ENCODE data around the gene TRAK1.

The TRAK1 gene

GRCh38 chr3:42148086-42148848 lies 57.1 kb downstream of the TRAK1 start:
- Histone ChIP-seq H3K9me3 (ENCODE audit: insufficient read depth, low read depth, low read length) (no peaks in the 10 kb centered on the region), H3K4me3 (ENCODE audit: low read length) (no peak overlapping the region), H3K9ac (ENCODE audit: low read depth, low read length) (no peak overlapping the region), H3K27ac (ENCODE audit: low read depth, low read length) (no peak overlapping the region), H3K4me1 (ENCODE audit: insufficient read depth, low read length) (peaks cover 3% of the 10 kb centered on the region; the same call in 1 of the 2 replicates), H3K27me3 (ENCODE audit: insufficient read depth, low read length) (no peaks in the 10 kb centered on the region), H3K36me3 (ENCODE audit: insufficient read depth, low read length) (no peaks in the 10 kb centered on the region)
- 97% methylated on average over 5 of the region's 5 CpGs for WGBS

GRCh38 chr3:42148982-42149432 lies 57.9 kb downstream of the TRAK1 start:
- H3K27me3 ChIP-seq (ENCODE audit: insufficient read depth, low read length), result no peaks in the 10 kb centered on the region
- no peaks in the 10 kb centered on the region for H3K9me3 ChIP-seq (ENCODE audit: insufficient read depth, low read depth, low read length)
- WGBS, result 31% methylated on average over 11 of the region's 11 CpGs
- H3K27ac ChIP-seq (ENCODE audit: low read depth, low read length), result no peak overlapping the region
- no peak overlapping the region for H3K9ac ChIP-seq (ENCODE audit: low read depth, low read length)
- no peaks in the 10 kb centered on the region for H3K36me3 ChIP-seq (ENCODE audit: insufficient read depth, low read length)
- peaks cover 3% of the 10 kb centered on the region; the same call in 1 of the 2 replicates for H3K4me1 ChIP-seq (ENCODE audit: insufficient read depth, low read length)
- no peak overlapping the region for H3K4me3 ChIP-seq (ENCODE audit: low read length)

DNA sequence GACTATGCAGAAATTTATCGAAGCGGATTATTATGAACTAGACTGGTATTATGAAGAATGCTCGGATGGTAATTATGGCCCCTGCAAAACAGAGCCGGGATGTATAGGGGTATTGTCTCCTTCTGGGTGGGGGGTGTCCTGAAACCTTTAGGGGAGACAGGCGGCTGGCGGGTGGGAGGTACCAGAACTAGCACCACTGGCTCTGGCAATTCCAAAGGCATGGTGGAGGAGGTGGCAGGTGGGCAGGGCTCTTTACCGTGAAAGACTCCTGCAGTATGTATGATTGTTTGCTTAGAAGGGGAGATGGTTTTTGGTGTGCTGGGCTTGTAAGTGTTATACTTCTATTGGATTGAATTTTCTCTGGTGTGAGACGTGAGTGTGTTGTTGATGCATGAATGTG lies 58.4 kb downstream of the TRAK1 start:
- no peak overlapping the region for H3K4me3 ChIP-seq (ENCODE audit: low read length)
- WGBS, result 89% methylated on average over 8 of the region's 8 CpGs
- H3K4me1 ChIP-seq (ENCODE audit: insufficient read depth, low read length), result peaks cover 3% of the 10 kb centered on the region; the same call in 1 of the 2 replicates
- no peaks in the 10 kb centered on the region for H3K9me3 ChIP-seq (ENCODE audit: insufficient read depth, low read depth, low read length)
- H3K36me3 ChIP-seq (ENCODE audit: insufficient read depth, low read length), result no peaks in the 10 kb centered on the region
- no peaks in the 10 kb centered on the region for H3K27me3 ChIP-seq (ENCODE audit: insufficient read depth, low read length)
- H3K27ac ChIP-seq (ENCODE audit: low read depth, low read length), result no peak overlapping the region
- no peak overlapping the region for H3K9ac ChIP-seq (ENCODE audit: low read depth, low read length)

- Histone ChIP-seq H3K4me1 (ENCODE audit: insufficient read depth, low read length) (peaks cover 3% of the 10 kb centered on the region; the same call in 1 of the 2 replicates), H3K9me3 (ENCODE audit: insufficient read depth, low read depth, low read length) (no peaks in the 10 kb centered on the region), H3K9ac (ENCODE audit: low read depth, low read length) (no peak overlapping the region), H3K27ac (ENCODE audit: low read depth, low read length) (no peak overlapping the region), H3K27me3 (ENCODE audit: insufficient read depth, low read length) (no peaks in the 10 kb centered on the region), H3K36me3 (ENCODE audit: insufficient read depth, low read length) (no peaks in the 10 kb centered on the region), H3K4me3 (ENCODE audit: low read length) (no peak overlapping the region)
- 85% methylated on average over 3 of the region's 3 CpGs for WGBS
Observed at GRCh38 chr3:42149975-42150374, 58.8 kb downstream of the TRAK1 start.

DNA sequence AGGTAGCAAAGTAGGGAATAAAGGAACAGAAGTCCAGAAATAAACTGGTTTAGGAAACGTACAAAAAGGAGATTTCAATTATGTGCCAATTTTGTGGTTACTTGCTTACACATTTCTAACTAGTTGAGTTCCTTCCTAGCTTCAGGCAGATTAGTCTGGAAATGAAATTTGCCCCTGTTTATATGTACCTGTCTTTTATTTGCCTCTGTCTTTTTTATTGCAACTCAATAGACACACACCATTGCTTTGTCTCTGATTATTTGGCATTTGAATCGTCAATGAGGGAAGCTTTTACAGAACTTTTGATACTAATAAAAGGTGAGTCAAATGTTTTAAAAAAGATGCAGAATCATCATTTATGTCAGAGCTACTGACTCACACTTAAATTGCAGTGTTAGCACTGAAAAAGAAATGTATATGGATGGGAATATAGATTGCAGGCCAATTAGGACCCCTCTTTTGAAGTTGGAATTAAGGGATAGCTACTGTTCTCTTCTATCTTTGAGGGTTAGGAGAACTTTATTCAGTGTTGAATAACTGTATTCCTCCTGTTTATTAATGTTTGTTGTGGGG lies 60.5 kb downstream of the TRAK1 start:
- H3K4me3 ChIP-seq (ENCODE audit: low read length), result no peak overlapping the region
- H3K9ac ChIP-seq (ENCODE audit: low read depth, low read length), result no peak overlapping the region
- peaks cover 3% of the 10 kb centered on the region; the same call in 1 of the 2 replicates for H3K4me1 ChIP-seq (ENCODE audit: insufficient read depth, low read length)
- H3K27ac ChIP-seq (ENCODE audit: low read depth, low read length), result no peak overlapping the region
- no peaks in the 10 kb centered on the region for H3K36me3 ChIP-seq (ENCODE audit: insufficient read depth, low read length)
- WGBS, result 87% methylated on average over 1 of the region's 2 CpGs
- H3K27me3 ChIP-seq (ENCODE audit: insufficient read depth, low read length), result no peaks in the 10 kb centered on the region
- H3K9me3 ChIP-seq (ENCODE audit: insufficient read depth, low read depth, low read length), result no peaks in the 10 kb centered on the region

GRCh38 chr3:42152193-42152592 lies 61.0 kb downstream of the TRAK1 start:
- whole genome bisulfite sequencing, result 91% methylated on average over 5 of the region's 5 CpGs
- Histone ChIP-seq H3K36me3 (ENCODE audit: insufficient read depth, low read length) (no peaks in the 10 kb centered on the region), H3K27me3 (ENCODE audit: insufficient read depth, low read length) (no peaks in the 10 kb centered on the region), H3K9ac (ENCODE audit: low read depth, low read length) (no peak overlapping the region), H3K9me3 (ENCODE audit: insufficient read depth, low read depth, low read length) (no peaks in the 10 kb centered on the region), H3K27ac (ENCODE audit: low read depth, low read length) (no peak overlapping the region), H3K4me3 (ENCODE audit: low read length) (no peak overlapping the region), H3K4me1 (ENCODE audit: insufficient read depth, low read length) (peaks cover 3% of the 10 kb centered on the region; the same call in 1 of the 2 replicates)

- H3K9ac ChIP-seq (ENCODE audit: low read depth, low read length), result no peak overlapping the region
- WGBS, result 93% methylated on average over 4 of the region's 4 CpGs
- peaks cover 3% of the 10 kb centered on the region; the same call in 1 of the 2 replicates for H3K4me1 ChIP-seq (ENCODE audit: insufficient read depth, low read length)
- H3K36me3 ChIP-seq (ENCODE audit: insufficient read depth, low read length), result no peaks in the 10 kb centered on the region
- no peaks in the 10 kb centered on the region for H3K27me3 ChIP-seq (ENCODE audit: insufficient read depth, low read length)
- H3K27ac ChIP-seq (ENCODE audit: low read depth, low read length), result no peak overlapping the region
- H3K4me3 ChIP-seq (ENCODE audit: low read length), result no peak overlapping the region
- H3K9me3 ChIP-seq (ENCODE audit: insufficient read depth, low read depth, low read length), result no peaks in the 10 kb centered on the region
Observed at GRCh38 chr3:42153039-42153438, 61.9 kb downstream of the TRAK1 start.

DNA sequence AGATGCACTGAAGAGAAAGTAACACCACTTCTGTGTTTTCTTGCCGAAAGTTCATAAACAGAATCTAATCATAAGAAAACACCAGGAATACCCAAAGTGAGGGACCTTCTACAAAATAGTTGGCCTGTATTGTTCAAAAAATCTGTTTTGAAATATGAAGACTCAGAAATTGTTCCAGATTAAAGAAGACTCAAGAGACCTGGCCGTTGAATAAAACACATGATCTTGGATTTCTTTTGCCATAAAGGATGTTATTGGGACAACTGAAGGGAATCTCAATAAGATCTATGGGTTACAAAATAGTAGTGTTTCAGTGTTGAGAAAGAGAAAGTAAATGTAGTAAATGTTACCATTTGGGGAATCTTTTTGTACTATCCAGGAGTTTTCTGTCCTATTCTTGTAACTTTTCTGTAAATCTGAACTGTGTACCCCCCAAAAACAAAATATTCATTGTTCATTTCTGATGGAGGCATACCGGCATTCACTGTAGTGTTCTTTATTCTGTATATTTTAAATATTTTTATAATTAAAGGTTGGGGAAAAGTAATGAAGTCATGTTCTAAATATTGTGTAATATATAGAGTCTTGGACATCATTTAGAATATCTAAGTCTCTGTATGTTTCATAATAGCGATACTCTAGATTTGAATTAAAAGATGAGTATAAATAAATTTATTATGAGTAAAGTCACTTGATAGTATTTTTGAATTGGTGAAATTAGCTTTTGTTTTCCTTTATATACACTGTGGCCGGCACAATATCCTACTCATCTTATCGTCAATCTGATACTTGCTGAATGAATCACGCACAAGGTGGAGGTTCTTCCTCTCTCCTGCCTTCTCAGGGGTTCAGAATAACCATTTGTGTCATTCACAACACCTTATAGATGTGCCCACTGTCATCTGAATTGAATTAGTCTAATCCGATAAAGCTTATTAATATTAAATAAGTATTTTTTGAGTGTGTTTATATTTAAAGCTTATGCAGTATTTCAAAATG lies 66.7 kb downstream of the TRAK1 start:
- 88% methylated on average over 5 of the region's 8 CpGs for WGBS
- no peak overlapping the region for H3K27ac ChIP-seq (ENCODE audit: low read depth, low read length)

DNA sequence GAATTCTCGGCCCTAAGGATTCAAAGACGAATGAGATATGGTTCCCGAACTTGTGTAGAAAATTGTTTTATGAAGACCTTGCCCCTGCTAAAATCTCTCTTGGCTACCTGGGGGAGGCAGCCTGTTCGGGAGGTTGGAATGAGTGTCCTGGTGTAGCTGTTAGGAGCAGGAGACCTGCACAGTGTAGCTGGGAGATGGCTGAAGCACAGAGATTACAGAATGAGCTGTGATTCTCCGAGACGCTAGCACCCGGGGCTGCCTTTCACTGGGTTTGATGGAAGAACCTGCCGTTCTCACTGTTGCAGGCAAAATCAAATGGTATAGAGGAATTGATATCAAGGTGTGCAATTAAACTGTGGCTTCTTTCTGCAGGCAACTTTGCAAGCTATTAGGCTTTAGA lies 68.0 kb downstream of the TRAK1 start:
- peak overlapping the region; percentile 87; the same call in 1 of the 2 replicates for H3K27ac ChIP-seq (ENCODE audit: low read depth, low read length)
- H3K27me3 ChIP-seq (ENCODE audit: insufficient read depth, low read length), result no peaks in the 10 kb centered on the region
- WGBS, result 61% methylated on average over 8 of the region's 8 CpGs
- no peaks in the 10 kb centered on the region for H3K36me3 ChIP-seq (ENCODE audit: insufficient read depth, low read length)
- peaks cover 14% of the 10 kb centered on the region for H3K4me1 ChIP-seq (ENCODE audit: insufficient read depth, low read length)
- H3K9ac ChIP-seq (ENCODE audit: low read depth, low read length), result no peak overlapping the region
- H3K4me3 ChIP-seq (ENCODE audit: low read length), result peak overlapping the region; percentile 64
- no peaks in the 10 kb centered on the region for H3K9me3 ChIP-seq (ENCODE audit: insufficient read depth, low read depth, low read length)

More for the DNA sequence above, 66.7 kb downstream of the TRAK1 start:
- no peaks in the 10 kb centered on the region for H3K36me3 ChIP-seq (ENCODE audit: insufficient read depth, low read length)
- no peak overlapping the region for H3K9ac ChIP-seq (ENCODE audit: low read depth, low read length)
- peaks cover 14% of the 10 kb centered on the region for H3K4me1 ChIP-seq (ENCODE audit: insufficient read depth, low read length)
- H3K9me3 ChIP-seq (ENCODE audit: insufficient read depth, low read depth, low read length), result no peaks in the 10 kb centered on the region
- H3K27me3 ChIP-seq (ENCODE audit: insufficient read depth, low read length), result no peaks in the 10 kb centered on the region
- no peak overlapping the region for H3K4me3 ChIP-seq (ENCODE audit: low read length)

- no peaks in the 10 kb centered on the region for H3K27me3 ChIP-seq (ENCODE audit: insufficient read depth, low read length)
- H3K4me3 ChIP-seq (ENCODE audit: low read length), result peak overlapping the region; percentile 64
- H3K27ac ChIP-seq (ENCODE audit: low read depth, low read length), result peak overlapping the region; percentile 87
- H3K36me3 ChIP-seq (ENCODE audit: insufficient read depth, low read length), result no peaks in the 10 kb centered on the region
- H3K9me3 ChIP-seq (ENCODE audit: insufficient read depth, low read depth, low read length), result no peaks in the 10 kb centered on the region
- peak overlapping the region; percentile 66 for H3K9ac ChIP-seq (ENCODE audit: low read depth, low read length)
- H3K4me1 ChIP-seq (ENCODE audit: insufficient read depth, low read length), result peaks cover 14% of the 10 kb centered on the region
- WGBS, result 2% methylated on average over 16 of the region's 16 CpGs
Observed at GRCh38 chr3:42159706-42160472, 68.7 kb downstream of the TRAK1 start.
